Omental fat pad (tissue), 4 donors: Measurements from ENCODE around the gene ETV3L. TPM values are rescaled to one million over a fixed set of nuclear protein-coding genes. Genes with fewer than 3 reads are reported as not detected.
A peak's percentile ranks its signal among the peaks of the same experiment; 100 is the strongest.

Experiments used
- ATAC-seq: fragments of 150-250 bp; one replicate; pipeline ENCODE4 v1.9.1; 2016; ENCODE audit warnings: mild to moderate bottlenecking, moderate library complexity; ENCODE audit not compliant: low FRiP score
- DNase-seq: peaks from one replicate; pipeline ENCODE4 v3.0.0-alpha.2; 2019; ENCODE audit warnings: low spot score
- CTCF ChIP-seq, 3 donors: fragments of 450-650 bp; IDR thresholded peaks; one replicate each; pipeline ENCODE4 v1.5.1; 2016 to 2017; ENCODE audit warnings: antibody characterized with exemption in 3 of 3, mild to moderate bottlenecking in 3 of 3, moderate library complexity in 2 of 3
- total RNA-seq, 4 donors: library from RNA; depleted of rRNA; stranded (reverse); fragments of >200 nt; gene quantifications; one replicate each; pipeline ENCODE4 v1.1.0, GENCODE V29; 2016

The ETV3L gene
- total RNA-seq, 4 donors from 2014 or later, result not detected

- TF ChIP-seq CTCF (IDR thresholded peaks at IDR 0.05), result no peak
- ATAC-seq (no peak), DNase-seq (no peak)
These were observed 43.3 kb upstream of the ETV3L start for GRCh38 chr1:157142765-157143423.

GRCh38 chr1:157142201-157142600 is 42.6 kb upstream of the ETV3L start:
- ATAC-seq, result no peak
- DNase-seq, result no peak
- TF ChIP-seq CTCF (IDR thresholded peaks at IDR 0.05), result no peak

GRCh38 chr1:157141212-157141855 is 41.7 kb upstream of the ETV3L start:
- DNase-seq (no peak), ATAC-seq (no peak)
- no peak for TF ChIP-seq CTCF (IDR thresholded peaks at IDR 0.05)

- ATAC-seq (no peak), DNase-seq (no peak)
- TF ChIP-seq CTCF (IDR thresholded peaks at IDR 0.05), result no peak
These were observed 40.5 kb upstream of the ETV3L start for GRCh38 chr1:157140063-157140588.

- TF ChIP-seq CTCF (IDR thresholded peaks at IDR 0.05), result no peak
- ATAC-seq (peak; percentile 6), DNase-seq (no peak)
These were observed 39.6 kb upstream of the ETV3L start for GRCh38 chr1:157139052-157139715.

GRCh38 chr1:157138220-157139051 is 38.8 kb upstream of the ETV3L start, which contains the start of gene ETV3:
TSS of gene ETV3 (minus strand) at chr1:157138395. CDS start at chr1:157136352, 2,043 bp downstream.
- peak; percentile 92 for ATAC-seq
- TF ChIP-seq CTCF (IDR thresholded peaks at IDR 0.05), result no peak
- DNase-seq, result peak; percentile 77
